HL-60 (cell line): Measurements from ENCODE around the gene TMEM143.
"Not testable (repeated sequence)": the region's sequence is repeated elsewhere in the genome, so short reads cannot be mapped to it uniquely, and the experiment has no call there.

Source experiments
- DNase-seq, 2 experiments: peaks; one replicate each; pipeline ENCODE4 v3.0.0-alpha.2; 2010 to 2020; ENCODE audit warnings: low read depth in 1 of 2, low spot score in 1 of 2
- H3K27ac ChIP-seq: fragments of 250-450 bp; sonication (Bioruptor Pico); replicated peaks from 2 replicates; pipeline ENCODE4 v1.5.1; 2020; ENCODE audit warnings: mild to moderate bottlenecking, moderate library complexity
- H3K27me3 ChIP-seq: fragments of 250-450 bp; sonication (Bioruptor Pico); 2 replicates; pipeline ENCODE4 v1.5.1; 2021; ENCODE audit warnings: mild to moderate bottlenecking, moderate library complexity; ENCODE audit not compliant: insufficient read depth, poor library complexity, severe bottlenecking
- H3K4me3 ChIP-seq: replicated peaks from 2 replicates; pipeline ENCODE4 v1.5.1; 2011; ENCODE audit warnings: mild to moderate bottlenecking, control low read depth, low read length; ENCODE audit not compliant: insufficient read depth
- CTCF ChIP-seq: IDR thresholded peaks from one replicate; pipeline ENCODE4 v1.5.1; 2011; ENCODE audit warnings: low read length, control low read depth, inconsistent platforms; ENCODE audit not compliant: insufficient read depth
- GABPA ChIP-seq: IDR thresholded peaks from 2 replicates; pipeline ENCODE4 v1.6.1; 2012; ENCODE audit warnings: low read depth
- POLR2AphosphoS5 ChIP-seq: IDR thresholded peaks from 2 replicates; pipeline ENCODE4 v1.6.1; 2012; ENCODE audit warnings: low read depth
- REST ChIP-seq: IDR thresholded peaks from 2 replicates; pipeline ENCODE4 v1.6.1; 2012; ENCODE audit warnings: low read depth; ENCODE audit not compliant: insufficient replicate concordance
- SPI1 ChIP-seq: IDR thresholded peaks from 2 replicates; pipeline ENCODE4 v1.6.1; 2012; ENCODE audit warnings: low read depth, mild to moderate bottlenecking, borderline replicate concordance

Gene TMEM143

DNA sequence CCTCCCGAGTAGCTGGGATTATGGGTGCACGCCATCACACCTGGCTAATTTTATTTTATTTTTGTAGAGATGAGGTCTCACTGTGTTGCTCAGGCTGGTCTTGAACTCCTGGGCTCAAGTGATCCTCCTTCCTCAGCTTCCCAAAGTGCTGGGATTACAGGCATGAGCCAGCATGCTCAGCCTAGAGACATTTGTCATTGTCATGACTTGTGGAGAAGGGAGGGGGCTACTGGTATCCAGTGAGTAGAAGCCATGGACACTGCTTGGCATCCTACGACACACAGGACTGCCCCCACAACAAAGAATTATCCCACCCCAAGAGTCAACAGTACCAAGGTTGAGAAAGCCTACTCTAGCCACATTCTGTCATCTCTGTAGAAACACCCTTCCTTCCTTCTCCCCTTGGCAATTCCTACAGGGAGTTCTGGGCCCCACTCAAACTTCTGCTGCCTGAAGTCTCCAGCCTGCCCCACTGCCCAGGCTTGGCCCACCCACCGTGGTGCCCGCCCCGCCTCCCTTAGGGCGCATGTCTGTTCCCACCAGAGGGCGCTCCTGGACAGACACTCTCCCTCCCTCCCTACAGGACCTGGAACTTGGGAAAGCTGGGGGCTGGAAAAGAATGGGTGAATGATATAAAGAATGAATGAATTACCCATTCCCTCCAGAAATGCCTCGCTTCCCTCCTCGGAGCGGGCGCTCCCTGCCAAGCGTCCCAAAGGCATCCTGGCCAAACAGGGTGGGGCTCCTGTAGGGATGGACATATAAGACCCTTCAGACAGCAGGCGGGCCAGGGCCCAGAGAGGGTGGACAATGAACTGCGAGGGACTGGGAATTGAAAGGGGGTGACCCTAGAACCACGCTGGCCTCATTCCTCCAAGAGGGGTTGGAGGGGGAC is 43.8 kb downstream of the TMEM143 start:
- no peak overlapping the region for H3K4me3 ChIP-seq
- peak; percentile 58 to 76 for DNase-seq

DNA sequence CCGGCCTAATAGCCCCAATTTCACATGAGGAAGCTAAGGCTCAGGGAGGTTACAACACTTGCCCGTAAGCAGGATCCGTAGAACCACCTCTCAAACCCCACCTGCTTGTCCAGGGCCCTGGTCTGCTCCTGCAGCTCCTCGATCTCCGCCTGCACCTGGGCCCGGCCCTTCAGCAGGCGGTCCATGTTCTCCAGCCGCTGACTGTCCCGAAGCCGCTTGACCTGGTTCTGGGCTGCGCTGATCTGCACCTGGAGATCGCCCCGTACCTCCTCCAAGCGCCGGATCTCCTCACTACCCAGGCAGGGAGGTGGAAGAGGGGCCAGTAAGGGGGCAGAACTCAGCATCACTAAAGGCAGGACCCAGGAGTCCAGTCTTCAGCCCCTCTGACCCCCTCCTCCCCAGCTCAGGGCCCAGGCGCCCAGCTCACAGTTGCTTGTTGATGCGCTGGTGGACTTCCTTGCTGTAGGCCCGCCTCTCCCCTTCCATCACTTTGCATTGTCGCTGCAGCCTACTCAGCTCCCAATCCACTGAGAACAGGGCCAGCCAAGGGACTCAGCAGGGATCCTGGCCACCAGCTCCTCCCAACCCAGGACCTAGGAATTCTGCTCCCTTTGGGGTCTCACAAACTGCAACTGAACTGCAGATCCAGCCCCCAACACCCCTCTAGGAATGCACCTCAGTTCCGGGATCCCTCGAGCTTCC is 45.3 kb downstream of the TMEM143 start:
- no peak overlapping the region for H3K27ac ChIP-seq
- H3K27me3 ChIP-seq: no peaks in the 10 kb centered on the region
- no peak for TF ChIP-seq SPI1
- no peak for TF ChIP-seq GABPA
- TF ChIP-seq CTCF: no peak
- TF ChIP-seq POLR2AphosphoS5: no peak
- H3K4me3 ChIP-seq: no peak overlapping the region
- no peak for DNase-seq

More for the DNA sequence above, 43.8 kb downstream of the TMEM143 start:
- TF ChIP-seq CTCF (peak; percentile 69), GABPA (no peak), REST (no peak)
- H3K27ac ChIP-seq: 0 out of 2 replicates have a peak overlapping the region, but pooled peaks have one; percentile 3
- no peaks in the 10 kb centered on the region for H3K27me3 ChIP-seq

- not testable (repeated sequence) for H3K4me3 ChIP-seq, DNase-seq, H3K27me3 ChIP-seq, H3K27ac ChIP-seq
These were observed 46.1 kb downstream of the TMEM143 start for GRCh38 chr19:48317708-48317960.

- Histone ChIP-seq H3K27ac (no peak overlapping the region), H3K4me3 (no peak overlapping the region), H3K27me3 (no peaks in the 10 kb centered on the region)
- TF ChIP-seq REST: no peak
- TF ChIP-seq SPI1: no peak
- TF ChIP-seq CTCF: no peak
- no peak for TF ChIP-seq GABPA
- DNase-seq: no peak
These were observed 48.0 kb downstream of the TMEM143 start for GRCh38 chr19:48315712-48316111.
